HepG2 (cell line): Measurements from ENCODE around the gene C1orf21. TPM values are rescaled to one million over a fixed set of nuclear protein-coding genes. Genes with fewer than 3 reads are reported as not detected.
A peak's percentile ranks its signal among the peaks of the same experiment; 100 is the strongest.

Experiments
- ATAC-seq: fragments of 200-7000 bp; cut with Tn5 transposase; 3 replicates; pipeline ENCODE4 v1.9.1; 2020; ENCODE audit warnings: mild to moderate bottlenecking, moderate library complexity
- BruUV-seq: library from RNA; stranded (reverse); fragments of 400-500 nt; replicated peaks from 2 replicates; lab custom pipeline; 2021; lab: Mats Ljungman, UMichigan
- CTCF ChIA-PET: fragments of 300-600 bp; formaldehyde crosslinking; extraction: SDS; loops from one replicate; lab custom pipeline; 2021; ENCODE audit warnings: low total read pairs, inconsistent platforms, low intra/inter-chr PET ratio; lab: Yijun Ruan, JAX
- POLR2A ChIA-PET: fragments of 350-600 bp; sonication (Branson Sonifier 250); formaldehyde crosslinking; loops from one replicate; lab custom pipeline; 2020; ENCODE audit warnings: antibody characterized with exemption, inconsistent platforms; lab: Yijun Ruan, JAX
- DNase-seq: peaks from one replicate; pipeline ENCODE4 v3.0.0-alpha.2; 2015; ENCODE audit warnings: low spot score
- FAIRE-seq: peaks from 3 replicates; lab custom pipeline; 2011; peaks lifted over from hg19 to GRCh38; lab: Jason Lieb, UNC
- H2AFZ ChIP-seq: one replicate; pipeline ENCODE4 v1.6.1; 2011; ENCODE audit warnings: low read length, inconsistent platforms
- H3K27ac ChIP-seq: fragments of 300-600 bp; 3 replicates; pipeline ENCODE4 v1.8.0; 2011; ENCODE audit warnings: mixed run types, mild to moderate bottlenecking, mixed read lengths, low read length, inconsistent platforms; ENCODE audit not compliant: insufficient read depth; ENCODE audit errors: extremely low read length
- H3K27me3 ChIP-seq, 2 experiments: fragments of 200-600 bp in 1 of 2; 2 replicates in 1 of 2; 3 replicates in 1 of 2; pipeline versions ENCODE4 v1.6.0 to v1.8.0; 2011; ENCODE audit warnings: low read length in 2 of 2, mild to moderate bottlenecking in 2 of 2, moderate library complexity in 2 of 2, inconsistent platforms in 1 of 2; ENCODE audit not compliant: insufficient read depth in 2 of 2, control insufficient read depth in 1 of 2
- H3K36me3 ChIP-seq, 2 experiments: fragments of 200-600 bp in 1 of 2; replicated peaks in 1 of 2; 2 replicates in 1 of 2; 3 replicates in 1 of 2; pipeline versions ENCODE4 v1.5.1 to v1.8.0; 2011; ENCODE audit warnings: low read length in 2 of 2, inconsistent platforms in 1 of 2; ENCODE audit not compliant: insufficient read depth in 2 of 2, control insufficient read depth in 1 of 2
- H3K4me1 ChIP-seq: 2 replicates; pipeline ENCODE4 v1.5.1; 2012; ENCODE audit warnings: low read length, inconsistent platforms; ENCODE audit not compliant: insufficient read depth
- H3K4me2 ChIP-seq: 2 replicates; pipeline ENCODE4 v1.6.0; 2011; ENCODE audit warnings: low read depth, low read length, inconsistent platforms
- H3K4me3 ChIP-seq, 3 experiments: fragments of 200-600 bp in 1 of 3; sonication (generic), shearing (Covaris generic) in 1 of 3; replicated peaks in 1 of 3; 2 replicates each; pipeline ENCODE4 v1.5.1; 2011 to 2016; ENCODE audit warnings: low read length in 3 of 3, inconsistent platforms in 2 of 3, low read depth in 2 of 3, mild to moderate bottlenecking in 2 of 3, control low read depth in 1 of 3, mixed read lengths in 1 of 3; ENCODE audit not compliant: insufficient read depth in 1 of 3
- H3K79me2 ChIP-seq: one replicate; pipeline ENCODE4 v1.6.1; 2011; ENCODE audit warnings: low read length, inconsistent platforms; ENCODE audit not compliant: insufficient read depth
- H3K9ac ChIP-seq: 2 replicates; pipeline ENCODE4 v1.6.0; 2011; ENCODE audit warnings: mild to moderate bottlenecking, low read depth, low read length, inconsistent platforms; ENCODE audit not compliant: insufficient read depth
- H3K9me3 ChIP-seq: 2 replicates; pipeline ENCODE4 v1.5.1; 2012; ENCODE audit warnings: mild to moderate bottlenecking, low read length
- H4K20me1 ChIP-seq: 2 replicates; pipeline ENCODE4 v1.6.0; 2011; ENCODE audit warnings: inconsistent platforms, mild to moderate bottlenecking, low read length, moderate library complexity; ENCODE audit not compliant: insufficient read depth
- HMGA1 ChIP-seq: sonication (generic); formaldehyde crosslinking; conservative IDR thresholded peaks from 2 replicates; pipeline ENCODE4 v1.4.0; 2020; ENCODE audit warnings: missing genetic modification reagents
- HNRNPK ChIP-seq: fragments of 200-400 bp; formaldehyde crosslinking; IDR thresholded peaks from 2 replicates; pipeline ENCODE4 v1.6.1; 2018; ENCODE audit warnings: low read length, low read depth, moderate library complexity, mild to moderate bottlenecking; ENCODE audit not compliant: poor library complexity, severe bottlenecking
- HNRNPLL ChIP-seq: fragments of 200-400 bp; formaldehyde crosslinking; IDR thresholded peaks from 2 replicates; pipeline ENCODE4 v1.6.1; 2017; ENCODE audit warnings: mild to moderate bottlenecking, low read depth, low read length; ENCODE audit not compliant: poor library complexity, severe bottlenecking
- MTF2 ChIP-seq: sonication (generic); formaldehyde crosslinking; IDR thresholded peaks from 2 replicates; pipeline ENCODE4 v1.5.0; 2020; ENCODE audit warnings: missing genetic modification reagents, borderline replicate concordance
- RBM39 ChIP-seq: fragments of 200-400 bp; formaldehyde crosslinking; IDR thresholded peaks from one replicate; pipeline ENCODE4 v1.6.1; 2018; ENCODE audit warnings: antibody characterized with exemption, mild to moderate bottlenecking, low read depth, low read length; ENCODE audit not compliant: poor library complexity, severe bottlenecking
- RFXAP ChIP-seq: sonication (generic); formaldehyde crosslinking; IDR thresholded peaks from 2 replicates; pipeline ENCODE4 v1.4.0; 2020; ENCODE audit warnings: missing genetic modification reagents, borderline replicate concordance
- SETDB1 ChIP-seq: sonication (generic); formaldehyde crosslinking; IDR thresholded peaks from 2 replicates; pipeline ENCODE4 v1.5.1; 2020; ENCODE audit warnings: missing genetic modification reagents, mild to moderate bottlenecking, borderline replicate concordance
- ZFAT ChIP-seq: sonication (generic); formaldehyde crosslinking; conservative IDR thresholded peaks from 2 replicates; pipeline ENCODE4 v1.8.1; 2023; ENCODE audit warnings: missing genetic modification reagents, inconsistent platforms
- ZNF263 ChIP-seq: sonication (generic); formaldehyde crosslinking; IDR thresholded peaks from 2 replicates; pipeline ENCODE4 v1.4.0; 2020; ENCODE audit warnings: missing genetic modification reagents
- ZNF737 ChIP-seq: sonication (generic); formaldehyde crosslinking; IDR thresholded peaks from 2 replicates; pipeline ENCODE4 v1.5.0; 2020; ENCODE audit warnings: missing genetic modification reagents, mild to moderate bottlenecking, borderline replicate concordance
- WGBS: methylation state at CpG from one replicate; pipeline ENCODE4 v1.1.6; 2017; ENCODE audit warnings: low lambda C conversion rate; 5-methylcytosine and 5-hydroxymethylcytosine counted together
- in situ Hi-C: cut with HindIII; loops from 2 replicates; pipeline ENCODE4 v1.10.0; 2017; ENCODE audit warnings: low pct_unique_long_range_greater_than_20kb; ENCODE audit not compliant: extremely low pct_ligation_motif_present
- intact Hi-C: fragments of 100-400 bp; cut with micrococcal nuclease; formaldehyde crosslinking; loops from one replicate; pipeline ENCODE4 v1.10.0; 2022; ENCODE audit not compliant: unreplicated experiment
- polyA plus RNA-seq, 8 experiments: library from polyadenylated mRNA; depleted of rRNA in 3 of 8; stranded (reverse) in 7 of 8; unstranded in 1 of 8; fragments of >200 nt; fragmentation: Illumina TruSeq in 4 of 8; extraction: Trizol in 4 of 8; gene quantifications; 2 replicates each; pipeline versions ENCODE4 v1.2.1 to v1.2.3, GENCODE V29; 2011 to 2016; ENCODE audit warnings: low read depth in 4 of 8, missing spikeins in 1 of 8, mixed read lengths in 1 of 8; ENCODE audit not compliant: insufficient read depth in 1 of 8
- total RNA-seq, 5 experiments: library from RNA; depleted of rRNA; stranded (reverse); fragments of >200 nt; fragmentation: Illumina TruSeq; extraction: Trizol; gene quantifications; 2 replicates each; pipeline ENCODE4 v1.2.3, GENCODE V29; 2016; ENCODE audit warnings: low read depth in 1 of 5
- TF ChIP-seq, protein P1 (sequence below): sonication (generic); formaldehyde crosslinking; IDR thresholded peaks from 2 replicates; pipeline ENCODE4 v1.4.0; 2020; ENCODE audit warnings: missing genetic modification reagents
- TF ChIP-seq, protein P2 (sequence below): sonication (generic); formaldehyde crosslinking; IDR thresholded peaks from 2 replicates; pipeline ENCODE4 v1.8.0; 2022; ENCODE audit warnings: mild to moderate bottlenecking, missing genetic modification reagents
- TF ChIP-seq, protein P3 (sequence below): sonication (generic); formaldehyde crosslinking; IDR thresholded peaks from 2 replicates; pipeline ENCODE4 v1.8.0; 2022; ENCODE audit warnings: mild to moderate bottlenecking, missing genetic modification reagents; ENCODE audit not compliant: insufficient replicate concordance
- TF ChIP-seq, protein P4 (sequence below): sonication (generic); formaldehyde crosslinking; IDR thresholded peaks from 2 replicates; pipeline ENCODE4 v1.5.1; 2020; ENCODE audit warnings: mild to moderate bottlenecking, missing genetic modification reagents, moderate library complexity

The C1orf21 gene
- total and polyA plus RNA-seq, 2 of the 13 experiments (the other 11 are each of a cell fraction or from before 2014, with no cell fraction given), result not detected

DNA sequence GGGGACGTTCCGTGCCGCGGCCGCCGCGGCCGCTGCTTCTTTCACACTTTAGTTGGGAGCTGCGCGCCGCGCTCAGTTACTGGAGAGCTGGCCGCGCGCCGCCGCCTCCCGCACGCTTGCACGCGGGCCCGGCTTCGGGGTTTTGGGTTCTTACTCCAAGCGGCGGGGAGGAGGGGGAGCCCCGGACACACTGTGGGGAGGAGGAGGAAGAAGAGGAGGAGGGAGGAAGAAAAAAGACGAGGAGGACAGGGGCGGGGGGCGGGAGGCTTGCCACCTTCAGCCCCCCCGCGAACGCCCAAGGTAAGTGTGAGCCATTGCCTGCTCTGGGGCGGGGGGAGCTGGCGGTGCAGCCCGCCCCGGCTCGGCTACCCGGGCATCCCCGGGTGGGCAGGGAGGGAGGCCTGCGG is 243 bp downstream of the C1orf21 start:
- no peak overlapping the region for H3K27ac ChIP-seq
- peaks cover 5 to 53% of the 10 kb centered on the region in 2 experiments for H3K27me3 ChIP-seq
- H2AFZ ChIP-seq, result no peak overlapping the region
- peaks cover 17% of the 10 kb centered on the region for H3K4me1 ChIP-seq
- DNase-seq (no peak), ATAC-seq (no peak), FAIRE-seq (no peak)
- BruUV-seq, result no TSS peak
- H3K9ac ChIP-seq, result no peak overlapping the region
- H3K36me3 ChIP-seq, result no peaks in the 10 kb centered on the region
- WGBS, result 2% methylated on average over 22 of the region's 40 CpGs
- in situ Hi-C loops, result no loop called here
- peak overlapping the region; percentile 58 to 73 (median 65); a peak in 5 of 6 replicates for H3K4me3 ChIP-seq
- no peaks in the 10 kb centered on the region for H4K20me1 ChIP-seq
- ChIA-PET POLR2A (no interaction called here), CTCF (no interaction called here)
- H3K79me2 ChIP-seq, result no peaks in the 10 kb centered on the region
- no peaks in the 10 kb centered on the region for H3K9me3 ChIP-seq
- intact Hi-C loops, result no loop called here
- TF ChIP-seq HMGA1 (no peak), HNRNPLL (peak; percentile 6), ZFAT (CRISPR knock-in tag) (no peak), ZNF263 (CRISPR knock-in tag) (0 out of 2 replicates have a peak, but pooled peaks have one; percentile 27), MTF2 (CRISPR knock-in tag) (peak; percentile 47; the same call in 1 of the 2 replicates), ZNF737 (no peak), RBM39 (peak; percentile 11), SETDB1 (no peak), HNRNPK (peak; percentile 32), RFXAP (CRISPR knock-in tag) (no peak)
- TF ChIP-seq, protein P1, sequence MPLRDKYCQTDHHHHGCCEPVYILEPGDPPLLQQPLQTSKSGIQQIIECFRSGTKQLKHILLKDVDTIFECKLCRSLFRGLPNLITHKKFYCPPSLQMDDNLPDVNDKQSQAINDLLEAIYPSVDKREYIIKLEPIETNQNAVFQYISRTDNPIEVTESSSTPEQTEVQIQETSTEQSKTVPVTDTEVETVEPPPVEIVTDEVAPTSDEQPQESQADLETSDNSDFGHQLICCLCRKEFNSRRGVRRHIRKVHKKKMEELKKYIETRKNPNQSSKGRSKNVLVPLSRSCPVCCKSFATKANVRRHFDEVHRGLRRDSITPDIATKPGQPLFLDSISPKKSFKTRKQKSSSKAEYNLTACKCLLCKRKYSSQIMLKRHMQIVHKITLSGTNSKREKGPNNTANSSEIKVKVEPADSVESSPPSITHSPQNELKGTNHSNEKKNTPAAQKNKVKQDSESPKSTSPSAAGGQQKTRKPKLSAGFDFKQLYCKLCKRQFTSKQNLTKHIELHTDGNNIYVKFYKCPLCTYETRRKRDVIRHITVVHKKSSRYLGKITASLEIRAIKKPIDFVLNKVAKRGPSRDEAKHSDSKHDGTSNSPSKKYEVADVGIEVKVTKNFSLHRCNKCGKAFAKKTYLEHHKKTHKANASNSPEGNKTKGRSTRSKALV (CRISPR knock-in tag), result 0 out of 2 replicates have a peak, but pooled peaks have one; percentile 15
- TF ChIP-seq, protein P2, sequence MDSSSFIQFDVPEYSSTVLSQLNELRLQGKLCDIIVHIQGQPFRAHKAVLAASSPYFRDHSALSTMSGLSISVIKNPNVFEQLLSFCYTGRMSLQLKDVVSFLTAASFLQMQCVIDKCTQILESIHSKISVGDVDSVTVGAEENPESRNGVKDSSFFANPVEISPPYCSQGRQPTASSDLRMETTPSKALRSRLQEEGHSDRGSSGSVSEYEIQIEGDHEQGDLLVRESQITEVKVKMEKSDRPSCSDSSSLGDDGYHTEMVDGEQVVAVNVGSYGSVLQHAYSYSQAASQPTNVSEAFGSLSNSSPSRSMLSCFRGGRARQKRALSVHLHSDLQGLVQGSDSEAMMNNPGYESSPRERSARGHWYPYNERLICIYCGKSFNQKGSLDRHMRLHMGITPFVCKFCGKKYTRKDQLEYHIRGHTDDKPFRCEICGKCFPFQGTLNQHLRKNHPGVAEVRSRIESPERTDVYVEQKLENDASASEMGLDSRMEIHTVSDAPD, result no peak
- TF ChIP-seq, protein P3, sequence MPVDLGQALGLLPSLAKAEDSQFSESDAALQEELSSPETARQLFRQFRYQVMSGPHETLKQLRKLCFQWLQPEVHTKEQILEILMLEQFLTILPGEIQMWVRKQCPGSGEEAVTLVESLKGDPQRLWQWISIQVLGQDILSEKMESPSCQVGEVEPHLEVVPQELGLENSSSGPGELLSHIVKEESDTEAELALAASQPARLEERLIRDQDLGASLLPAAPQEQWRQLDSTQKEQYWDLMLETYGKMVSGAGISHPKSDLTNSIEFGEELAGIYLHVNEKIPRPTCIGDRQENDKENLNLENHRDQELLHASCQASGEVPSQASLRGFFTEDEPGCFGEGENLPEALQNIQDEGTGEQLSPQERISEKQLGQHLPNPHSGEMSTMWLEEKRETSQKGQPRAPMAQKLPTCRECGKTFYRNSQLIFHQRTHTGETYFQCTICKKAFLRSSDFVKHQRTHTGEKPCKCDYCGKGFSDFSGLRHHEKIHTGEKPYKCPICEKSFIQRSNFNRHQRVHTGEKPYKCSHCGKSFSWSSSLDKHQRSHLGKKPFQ (CRISPR knock-in tag), result no peak
- TF ChIP-seq, protein P4, sequence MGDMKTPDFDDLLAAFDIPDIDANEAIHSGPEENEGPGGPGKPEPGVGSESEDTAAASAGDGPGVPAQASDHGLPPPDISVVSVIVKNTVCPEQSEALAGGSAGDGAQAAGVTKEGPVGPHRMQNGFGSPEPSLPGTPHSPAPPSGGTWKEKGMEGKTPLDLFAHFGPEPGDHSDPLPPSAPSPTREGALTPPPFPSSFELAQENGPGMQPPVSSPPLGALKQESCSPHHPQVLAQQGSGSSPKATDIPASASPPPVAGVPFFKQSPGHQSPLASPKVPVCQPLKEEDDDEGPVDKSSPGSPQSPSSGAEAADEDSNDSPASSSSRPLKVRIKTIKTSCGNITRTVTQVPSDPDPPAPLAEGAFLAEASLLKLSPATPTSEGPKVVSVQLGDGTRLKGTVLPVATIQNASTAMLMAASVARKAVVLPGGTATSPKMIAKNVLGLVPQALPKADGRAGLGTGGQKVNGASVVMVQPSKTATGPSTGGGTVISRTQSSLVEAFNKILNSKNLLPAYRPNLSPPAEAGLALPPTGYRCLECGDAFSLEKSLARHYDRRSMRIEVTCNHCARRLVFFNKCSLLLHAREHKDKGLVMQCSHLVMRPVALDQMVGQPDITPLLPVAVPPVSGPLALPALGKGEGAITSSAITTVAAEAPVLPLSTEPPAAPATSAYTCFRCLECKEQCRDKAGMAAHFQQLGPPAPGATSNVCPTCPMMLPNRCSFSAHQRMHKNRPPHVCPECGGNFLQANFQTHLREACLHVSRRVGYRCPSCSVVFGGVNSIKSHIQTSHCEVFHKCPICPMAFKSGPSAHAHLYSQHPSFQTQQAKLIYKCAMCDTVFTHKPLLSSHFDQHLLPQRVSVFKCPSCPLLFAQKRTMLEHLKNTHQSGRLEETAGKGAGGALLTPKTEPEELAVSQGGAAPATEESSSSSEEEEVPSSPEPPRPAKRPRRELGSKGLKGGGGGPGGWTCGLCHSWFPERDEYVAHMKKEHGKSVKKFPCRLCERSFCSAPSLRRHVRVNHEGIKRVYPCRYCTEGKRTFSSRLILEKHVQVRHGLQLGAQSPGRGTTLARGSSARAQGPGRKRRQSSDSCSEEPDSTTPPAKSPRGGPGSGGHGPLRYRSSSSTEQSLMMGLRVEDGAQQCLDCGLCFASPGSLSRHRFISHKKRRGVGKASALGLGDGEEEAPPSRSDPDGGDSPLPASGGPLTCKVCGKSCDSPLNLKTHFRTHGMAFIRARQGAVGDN (CRISPR knock-in tag), result peak; percentile 23; the same call in 1 of the 2 replicates
- peak overlapping the region; percentile 67 for H3K4me2 ChIP-seq
